Mesothelial cell of epicardium (in vitro differentiated cells): ENCODE data around the gene ACTN4. TPM values are rescaled to one million over a fixed set of nuclear protein-coding genes. Genes with fewer than 3 reads are reported as not detected.
A peak's percentile ranks its signal among the peaks of the same experiment; 100 is the strongest.
"Not testable (repeated sequence)": the region's sequence is repeated elsewhere in the genome, so short reads cannot be mapped to it uniquely, and the experiment has no call there.

Source experiments
- DNase-seq, 2 experiments: peaks; one replicate each; pipeline ENCODE4 v3.0.0; 2021; ENCODE audit warnings: low spot score in 2 of 2; ENCODE audit not compliant: unreplicated experiment in 2 of 2
- H3K27ac Mint-ChIP-seq: 2 replicates; pipeline ENCODE4 v1.8.0; 2021; ENCODE audit warnings: mixed read lengths
- H3K27me3 Mint-ChIP-seq: 2 replicates; pipeline ENCODE4 v1.8.0; 2021; ENCODE audit warnings: low read depth, mixed read lengths
- H3K36me3 Mint-ChIP-seq: 2 replicates; pipeline ENCODE4 v1.8.0; 2021; ENCODE audit warnings: mixed read lengths
- H3K4me1 Mint-ChIP-seq: 2 replicates; pipeline ENCODE4 v1.8.0; 2021; ENCODE audit warnings: mixed read lengths
- H3K4me3 Mint-ChIP-seq: 2 replicates; pipeline ENCODE4 v1.8.0; 2021; ENCODE audit warnings: mild to moderate bottlenecking, moderate library complexity, mixed read lengths
- H3K9me3 Mint-ChIP-seq: 2 replicates; pipeline ENCODE4 v1.8.0; 2021; ENCODE audit warnings: mixed read lengths
- CTCF ChIP-seq: fragments of 200-600 bp; sonication (generic); IDR thresholded peaks from one replicate; pipeline ENCODE4 v1.5.0; 2021; ENCODE audit warnings: antibody characterized with exemption; ENCODE audit not compliant: unreplicated experiment
- total RNA-seq: library from RNA; stranded (reverse); gene quantifications from 3 replicates; pipeline ENCODE4 v1.2.1, GENCODE V29; 2021

ACTN4 gene
- total RNA-seq, 1 donor from 2014 or later: 452 TPM

GRCh38 chr19:38769635-38770211 lies 122.3 kb downstream of the ACTN4 start:
- no peaks in the 10 kb centered on the region for H3K4me1 Mint-ChIP-seq
- DNase-seq: peak; percentile 55 to 87
- H3K9me3 Mint-ChIP-seq: peaks cover 4% of the 10 kb centered on the region
- peak overlapping the region; percentile 4 for H3K4me3 Mint-ChIP-seq
- H3K36me3 Mint-ChIP-seq: no peaks in the 10 kb centered on the region
- peak; percentile 99 for TF ChIP-seq CTCF
- H3K27ac Mint-ChIP-seq: no peak overlapping the region
- H3K27me3 Mint-ChIP-seq: no peaks in the 10 kb centered on the region

- H3K27ac Mint-ChIP-seq, H3K4me1 Mint-ChIP-seq, H3K36me3 Mint-ChIP-seq: not testable (repeated sequence)
Measured at GRCh38 chr19:38770228-38770948, 122.9 kb downstream of the ACTN4 start.

GRCh38 chr19:38770949-38771275 lies 123.5 kb downstream of the ACTN4 start:
- not testable (repeated sequence) for H3K9me3 Mint-ChIP-seq, DNase-seq, H3K36me3 Mint-ChIP-seq, H3K27ac Mint-ChIP-seq, H3K4me1 Mint-ChIP-seq, H3K27me3 Mint-ChIP-seq, H3K4me3 Mint-ChIP-seq

More at GRCh38 chr19:38770228-38770948, 122.9 kb downstream of the ACTN4 start:
- not testable (repeated sequence) for H3K4me3 Mint-ChIP-seq, H3K9me3 Mint-ChIP-seq, DNase-seq, H3K27me3 Mint-ChIP-seq

- not testable (repeated sequence) for H3K4me1 Mint-ChIP-seq, H3K27me3 Mint-ChIP-seq
Measured at GRCh38 chr19:38771569-38771968, 124.1 kb downstream of the ACTN4 start.

GRCh38 chr19:38773469-38774177 lies 126.2 kb downstream of the ACTN4 start, which contains the start of gene LGALS7:
Gene LGALS7, minus strand, starts transcription at chr19:38773517. Its CDS starts 25 bp downstream, at chr19:38773492.
- no peaks in the 10 kb centered on the region for H3K36me3 Mint-ChIP-seq
- no peak for DNase-seq
- no peak for TF ChIP-seq CTCF
- no peaks in the 10 kb centered on the region for H3K4me1 Mint-ChIP-seq
- no peaks in the 10 kb centered on the region for H3K9me3 Mint-ChIP-seq
- H3K27me3 Mint-ChIP-seq: no peaks in the 10 kb centered on the region
- H3K4me3 Mint-ChIP-seq: no peak within 1 kb of the TSS
- H3K27ac Mint-ChIP-seq: no peak within 1 kb of the TSS

More at GRCh38 chr19:38771569-38771968, 124.1 kb downstream of the ACTN4 start:
- H3K4me3 Mint-ChIP-seq, DNase-seq, H3K36me3 Mint-ChIP-seq, H3K27ac Mint-ChIP-seq, H3K9me3 Mint-ChIP-seq: not testable (repeated sequence)

- H3K4me3 Mint-ChIP-seq: no peak overlapping the region
- TF ChIP-seq CTCF: no peak
- H3K9me3 Mint-ChIP-seq: no peaks in the 10 kb centered on the region
- H3K36me3 Mint-ChIP-seq: no peaks in the 10 kb centered on the region
- H3K27ac Mint-ChIP-seq: no peak overlapping the region
- no peaks in the 10 kb centered on the region for H3K27me3 Mint-ChIP-seq
- no peaks in the 10 kb centered on the region for H3K4me1 Mint-ChIP-seq
- DNase-seq: no peak
Measured at GRCh38 chr19:38774181-38774950, 126.9 kb downstream of the ACTN4 start.
